HG02642 (cell line): ENCODE data around the gene VCL.
"Not testable (repeated sequence)": the region's sequence is repeated elsewhere in the genome, so short reads cannot be mapped to it uniquely, and the experiment has no call there.

Source experiments
- ATAC-seq: cut with Tn5 transposase; IDR thresholded peaks from one replicate; pipeline ENCODE4 v1.9.1; 2021; ENCODE audit warnings: mild to moderate bottlenecking; ENCODE audit not compliant: unreplicated experiment, poor library complexity

VCL gene

DNA sequence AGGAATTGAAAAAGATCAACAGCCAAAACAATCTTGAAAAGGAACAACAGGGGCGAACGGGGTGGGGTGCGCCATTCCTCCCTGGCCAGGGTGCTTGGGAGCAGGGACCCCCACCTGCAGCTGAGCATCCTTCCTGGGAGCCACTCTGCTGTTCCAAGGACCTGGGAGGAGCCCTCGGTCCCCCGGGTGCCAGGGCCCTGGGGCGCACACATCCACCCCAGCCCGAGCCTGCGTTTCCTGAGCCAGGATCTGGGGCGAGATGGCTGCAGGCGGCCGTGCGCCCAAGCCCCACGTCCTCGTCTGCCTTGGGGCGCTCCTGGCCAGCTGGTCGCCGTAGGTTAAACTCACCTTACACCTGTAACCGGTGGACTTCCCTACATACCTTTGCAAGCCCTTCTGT lies 142.1 kb downstream of the VCL start:
- ATAC-seq: no peak

DNA sequence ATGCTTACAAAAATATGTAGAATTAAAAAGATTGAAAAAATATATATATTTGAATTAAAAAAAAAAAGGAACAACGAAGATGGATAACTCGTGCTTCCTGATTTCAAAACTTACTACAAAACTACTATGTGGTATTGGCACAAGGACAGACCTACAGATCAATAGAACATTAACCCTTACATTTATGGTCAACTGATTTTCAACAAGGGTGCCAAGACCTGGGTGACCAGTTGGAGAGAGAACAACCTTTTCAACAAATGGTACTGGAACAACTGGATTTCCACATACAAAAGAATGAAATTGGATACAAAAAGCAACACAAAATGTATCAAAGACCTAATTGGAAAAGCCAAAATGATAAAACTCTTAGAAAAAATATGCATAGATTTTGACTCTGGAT lies 142.6 kb downstream of the VCL start:
- ATAC-seq: no peak

DNA sequence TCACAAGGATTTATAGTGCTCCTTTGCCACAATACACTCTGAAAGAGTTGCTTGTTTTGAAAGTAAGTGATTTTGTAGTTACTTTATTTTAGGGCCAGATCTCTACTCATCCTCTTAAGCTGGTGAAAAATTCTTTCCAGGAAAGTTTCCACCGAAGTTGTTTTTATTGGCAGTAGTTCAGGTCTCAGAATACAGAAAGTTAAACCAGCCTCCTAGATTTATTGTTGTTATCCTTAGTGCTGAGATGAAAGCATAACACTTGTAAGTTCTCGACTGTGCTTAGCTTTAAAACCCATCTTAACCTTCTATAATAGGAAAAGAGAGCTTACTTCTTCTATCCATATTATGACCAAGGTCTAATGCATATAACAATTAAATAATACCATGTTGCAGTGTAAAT lies 147.2 kb downstream of the VCL start:
- no peak for ATAC-seq

DNA sequence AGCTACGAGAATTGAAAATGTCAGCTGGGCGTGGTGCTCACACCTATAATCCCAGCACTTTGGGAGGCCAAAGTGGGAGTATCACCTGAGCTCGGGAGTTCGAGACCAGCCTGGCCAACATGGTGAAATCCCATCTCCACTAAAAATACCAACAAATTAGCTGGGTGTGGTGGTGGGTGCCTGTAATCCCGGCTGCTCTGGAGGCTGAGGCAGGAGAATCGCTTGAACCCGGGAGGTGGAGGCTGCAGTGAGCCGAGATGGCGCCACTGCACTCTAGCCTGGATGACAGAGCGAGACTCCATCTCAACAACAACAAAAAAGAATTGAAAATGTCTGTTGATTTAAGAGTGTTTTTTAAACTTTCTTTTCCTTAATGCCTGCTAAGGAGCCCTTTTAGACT lies 149.1 kb downstream of the VCL start:
- ATAC-seq: not testable (repeated sequence)

DNA sequence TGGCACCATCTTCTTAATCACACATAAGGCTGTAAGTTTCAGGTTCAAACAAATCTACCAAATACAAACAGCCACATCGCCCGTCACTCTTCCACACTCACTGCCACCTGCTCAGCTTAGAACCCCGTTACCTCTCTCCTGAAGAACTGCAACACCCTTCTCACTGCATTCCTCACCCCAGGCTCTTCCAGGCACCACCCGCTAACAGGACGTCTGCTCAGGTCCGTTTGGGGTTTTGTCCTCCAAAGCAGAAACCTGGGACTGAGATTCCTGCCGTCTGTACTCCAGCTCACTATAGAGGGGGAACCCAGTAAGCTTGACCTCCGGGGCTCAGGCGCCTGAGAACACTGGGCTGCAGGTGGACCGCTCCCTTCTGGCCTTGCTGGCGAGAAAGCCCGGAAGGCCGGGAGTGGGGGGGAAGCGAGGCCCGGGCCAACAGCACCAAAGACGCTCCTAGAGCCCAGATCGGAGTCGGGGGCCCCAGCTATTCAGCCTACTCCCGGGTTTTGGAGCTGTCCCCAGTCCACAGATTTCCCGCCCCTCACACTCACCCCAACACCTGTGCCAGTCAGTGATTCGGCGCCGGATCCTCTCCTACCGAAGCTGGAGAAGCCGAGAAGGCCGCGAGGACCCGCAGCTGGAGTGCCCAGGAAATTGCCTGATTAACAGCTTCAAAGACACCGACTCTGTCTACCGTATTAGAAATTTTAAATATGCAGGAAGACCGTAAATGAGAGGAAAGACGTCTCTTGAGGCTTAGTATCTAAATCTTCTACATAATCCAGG lies 152.5 kb downstream of the VCL start, which contains the start of gene AP3M1:
Gene AP3M1, minus strand, starts transcription at position 625 of the 786 bp plus-strand sequence. CDS start 12,449 bp downstream, outside the sequence.
- ATAC-seq: peak; percentile 41

DNA sequence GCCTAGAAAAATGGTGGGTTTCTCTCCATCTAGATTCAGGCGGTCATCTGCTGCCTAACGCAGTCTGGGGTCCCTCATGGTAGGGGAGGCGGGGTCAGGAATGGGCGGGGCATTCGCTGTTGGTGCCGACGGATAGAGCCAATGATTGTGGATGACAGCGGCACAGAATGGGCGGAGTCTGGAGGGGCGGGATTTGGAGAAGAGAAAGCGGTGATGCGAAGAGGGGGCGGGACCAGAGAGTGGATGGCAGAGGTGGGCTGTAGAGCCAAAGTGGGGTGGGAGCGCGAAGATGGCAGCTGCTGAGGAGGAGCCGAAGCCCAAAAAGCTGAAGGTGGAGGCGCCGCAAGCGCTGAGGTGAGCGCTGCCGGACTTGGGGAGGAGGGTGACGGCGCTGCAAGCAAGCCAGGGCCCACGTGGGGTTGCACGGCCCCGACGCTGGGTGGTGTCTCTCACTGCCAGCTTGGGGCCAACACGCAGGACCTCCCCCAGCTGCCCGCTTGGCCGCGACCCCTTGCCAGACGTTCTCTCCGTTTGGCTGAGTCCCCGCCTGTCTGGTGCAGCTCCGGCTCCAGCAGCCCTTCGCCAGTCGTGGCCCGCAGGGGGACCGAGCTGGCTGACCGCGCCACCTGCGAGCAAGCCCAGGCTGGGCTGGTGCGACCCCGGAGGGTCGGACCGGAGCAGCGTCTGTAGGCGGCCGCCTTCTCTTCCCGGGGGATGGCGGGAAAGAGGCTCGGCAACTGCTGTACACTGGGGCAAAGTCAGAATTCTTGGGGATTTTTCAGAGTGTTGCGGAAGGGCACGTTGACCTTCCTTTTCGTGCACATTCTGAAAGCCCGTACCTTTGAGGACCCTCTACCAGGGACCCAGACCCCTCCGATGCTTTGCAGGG lies 153.3 kb downstream of the VCL start, which contains the start of gene ADK:
Gene ADK, plus strand, starts transcription at position 232 of the 889 bp plus-strand sequence. Its CDS starts 58 bp downstream, at position 290.
- peak; percentile 85 for ATAC-seq

DNA sequence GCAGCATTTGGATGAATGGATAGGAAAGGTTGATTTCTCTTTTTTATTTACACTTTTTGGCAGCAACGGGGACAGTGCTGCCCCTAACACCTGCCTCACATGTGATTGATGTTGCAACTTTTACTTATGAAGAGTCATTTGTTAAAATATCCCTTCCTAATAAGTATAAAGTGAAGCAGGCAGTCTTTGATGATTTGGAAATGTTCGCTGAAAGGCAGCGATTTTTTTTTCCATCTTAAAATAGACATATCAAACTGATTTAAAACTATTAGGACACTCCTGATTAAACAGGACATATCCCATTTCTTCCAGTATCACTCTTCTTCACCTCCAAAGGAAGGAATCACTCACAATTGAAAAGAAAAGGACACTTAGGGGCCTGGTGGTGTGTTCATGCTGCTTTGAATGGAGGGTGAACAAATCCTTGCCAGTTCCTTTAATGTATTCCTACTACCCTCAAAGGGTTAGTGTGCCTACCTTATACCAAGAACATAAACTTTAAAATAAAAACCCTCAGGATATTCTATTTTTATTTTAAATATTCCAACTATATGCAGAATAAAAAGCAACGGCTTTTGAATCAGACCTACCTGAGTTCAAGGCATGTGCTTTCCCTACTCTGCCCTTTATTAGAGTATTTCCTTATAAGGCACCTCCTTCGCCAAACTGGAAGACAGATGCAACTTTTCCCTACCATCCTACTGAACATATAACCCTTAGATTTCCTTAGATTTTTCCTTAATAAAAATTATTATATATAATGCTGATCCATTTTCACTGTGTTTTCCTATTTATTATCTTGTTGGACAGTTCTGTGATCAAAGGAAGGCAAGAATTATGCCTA lies 154.2 kb downstream of the VCL start:
- ATAC-seq: no peak

DNA sequence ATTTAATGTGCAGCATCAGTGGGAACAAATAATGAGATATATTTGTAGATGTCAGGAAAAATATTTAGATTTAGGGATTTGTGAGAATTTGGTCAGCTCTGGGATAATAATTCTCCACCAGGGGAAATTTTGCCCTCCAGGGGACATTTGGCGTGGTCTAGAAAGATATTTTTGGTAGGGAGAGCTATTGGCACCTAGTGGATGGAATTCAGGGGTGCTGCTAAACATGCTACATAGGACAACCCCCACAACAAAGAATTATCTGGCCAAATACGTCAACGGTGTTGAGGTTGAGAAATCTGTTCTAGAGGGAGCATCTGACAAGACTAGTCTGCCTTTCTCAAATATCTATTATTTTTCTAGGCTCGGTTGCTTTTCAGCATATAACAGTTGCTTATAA lies 155.2 kb downstream of the VCL start:
- ATAC-seq: no peak

DNA sequence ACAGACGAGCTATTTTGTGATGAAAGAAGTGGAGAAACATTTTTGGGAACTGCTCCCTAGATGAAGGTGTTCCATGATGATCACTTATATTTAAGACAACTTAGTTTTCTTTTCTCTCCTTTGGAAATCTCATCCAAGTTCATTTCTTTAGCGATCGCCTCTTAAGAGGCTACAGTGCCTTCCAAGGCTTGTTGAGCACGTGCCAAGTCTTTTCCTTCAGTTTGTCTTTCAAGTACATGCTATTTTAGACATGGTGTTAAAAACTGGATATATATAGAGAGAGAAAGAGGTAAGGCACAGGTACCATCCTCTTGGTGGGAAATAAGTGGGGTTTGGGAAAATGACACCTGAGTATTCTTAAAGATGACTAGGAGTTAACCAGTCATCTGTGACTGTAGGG lies 155.8 kb downstream of the VCL start:
- no peak for ATAC-seq

DNA sequence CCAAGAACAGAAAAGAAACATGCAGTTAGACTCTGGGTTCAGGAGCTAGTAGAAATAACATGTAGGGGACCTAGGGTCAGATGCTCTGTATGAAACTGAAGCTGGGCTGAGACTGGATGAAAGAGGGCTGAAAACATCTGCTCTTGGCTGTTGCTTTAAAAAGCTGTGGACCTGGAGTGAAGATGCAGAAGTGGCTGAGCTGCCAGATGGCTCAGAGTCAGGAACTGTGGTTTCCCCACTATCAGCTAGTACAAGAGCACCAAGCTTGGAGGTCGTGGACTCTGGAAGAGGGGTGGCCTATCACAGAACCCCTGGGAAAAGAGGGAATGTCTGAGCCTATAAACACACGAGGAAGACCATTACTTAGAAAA lies 159.0 kb downstream of the VCL start:
- peak; percentile 77 for ATAC-seq

DNA sequence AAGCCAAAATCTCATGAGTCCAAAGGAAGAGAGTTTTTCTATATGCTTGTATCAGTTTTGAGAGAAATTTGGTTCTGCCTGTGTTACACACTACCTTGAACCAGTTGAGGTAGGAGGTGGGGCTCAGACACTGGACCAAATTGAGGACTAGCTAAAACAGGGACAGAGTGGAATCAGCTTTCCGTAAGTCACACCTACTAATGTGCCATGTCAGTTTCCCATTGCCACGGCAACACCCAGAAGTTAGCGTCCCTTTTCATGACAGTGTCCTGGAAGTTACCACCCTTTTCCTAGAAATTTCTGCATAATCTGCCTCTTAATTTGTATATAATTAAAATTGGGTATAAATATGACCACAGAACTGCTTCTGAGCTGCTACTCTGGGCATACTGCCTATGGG lies 162.1 kb downstream of the VCL start:
- ATAC-seq: no peak

DNA sequence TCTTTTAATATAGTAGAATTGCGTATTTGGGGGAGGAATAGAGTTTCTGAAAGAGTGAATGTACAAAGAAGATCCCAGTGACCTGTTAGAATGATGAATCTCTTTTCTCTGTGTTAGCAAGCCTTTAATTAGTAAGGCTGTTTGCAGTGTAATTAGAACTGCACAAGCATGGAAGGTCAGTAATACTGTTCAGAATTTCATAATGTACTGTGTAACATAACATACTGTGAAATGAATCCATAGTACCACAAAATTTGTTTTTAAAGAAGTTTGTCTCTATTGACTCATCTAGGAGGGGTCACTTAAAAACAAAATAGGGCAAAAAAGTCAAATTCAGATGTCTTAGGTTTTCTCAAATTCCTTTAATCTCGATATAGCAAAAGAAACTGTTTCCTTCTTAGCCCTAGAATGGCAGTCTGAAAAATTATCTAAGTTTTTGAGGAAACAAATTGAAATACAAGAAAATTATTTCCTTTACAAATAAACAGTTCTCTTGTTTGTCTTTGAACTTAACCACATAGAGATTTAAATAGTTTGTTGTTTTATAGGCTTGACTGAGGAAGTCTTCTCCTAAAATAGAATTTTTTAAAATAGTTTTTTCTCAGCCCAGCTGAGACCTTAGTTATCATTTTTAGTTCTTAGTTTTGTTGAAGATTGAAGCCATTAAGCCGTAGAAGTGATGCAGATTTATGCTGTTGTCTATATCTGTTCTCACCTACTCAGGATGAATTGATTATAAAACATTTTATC lies 165.6 kb downstream of the VCL start:
- no peak for ATAC-seq

DNA sequence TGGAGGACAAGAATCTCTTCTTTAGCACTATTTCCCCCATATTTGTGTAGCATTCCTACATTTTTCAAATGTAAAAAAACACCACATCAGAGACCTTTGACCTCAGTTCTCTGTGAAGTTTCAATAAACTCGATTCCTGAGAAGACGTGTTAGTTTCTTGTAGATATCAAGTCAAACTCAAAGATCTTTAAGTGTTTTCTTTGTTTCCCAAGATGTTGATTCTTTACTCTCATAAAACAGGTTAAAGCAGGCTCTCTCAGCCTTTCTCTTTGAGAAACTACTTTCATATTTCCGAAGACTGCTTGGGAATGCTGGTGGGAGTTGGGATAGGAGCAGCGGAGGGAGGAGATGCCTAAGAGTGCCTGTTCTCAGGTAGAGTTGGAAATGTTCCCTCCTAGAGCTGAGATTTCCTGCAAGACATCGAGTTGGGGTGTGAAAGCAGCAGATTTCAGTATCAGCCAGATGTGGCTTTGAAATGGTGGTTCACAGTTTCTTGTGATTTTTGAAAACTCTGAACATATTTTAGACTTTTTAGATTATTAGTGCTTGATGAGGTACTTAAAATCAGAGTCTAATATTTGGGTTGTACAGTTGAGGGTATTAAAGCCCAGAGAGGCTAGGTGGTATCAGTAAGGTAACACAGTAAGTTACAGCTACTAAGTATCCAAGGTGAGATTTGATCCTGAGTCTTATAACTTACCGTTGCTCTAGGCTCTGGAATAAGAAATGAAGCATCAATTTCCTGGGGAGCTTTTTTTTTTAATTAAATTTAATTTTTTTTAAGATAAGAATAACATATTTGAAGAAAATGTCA lies 167.0 kb downstream of the VCL start:
- ATAC-seq: no peak

DNA sequence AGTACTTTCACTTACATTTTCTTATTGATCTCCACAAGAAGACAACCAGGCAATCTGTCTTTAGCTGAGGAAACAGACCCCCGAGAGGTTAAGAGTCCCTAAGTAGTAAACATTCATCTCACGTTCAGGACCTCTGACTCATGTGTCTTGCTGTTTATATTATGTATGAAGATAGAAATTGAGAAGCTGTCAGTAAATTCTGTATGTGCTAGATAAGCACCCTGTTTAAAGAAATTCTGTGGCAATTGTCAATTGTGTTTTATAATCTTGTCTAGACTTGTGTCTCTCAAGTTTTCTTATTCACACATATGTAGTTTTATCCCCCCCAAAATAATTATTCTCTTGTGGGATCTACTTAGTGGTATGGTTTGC lies 167.6 kb downstream of the VCL start:
- ATAC-seq: no peak

DNA sequence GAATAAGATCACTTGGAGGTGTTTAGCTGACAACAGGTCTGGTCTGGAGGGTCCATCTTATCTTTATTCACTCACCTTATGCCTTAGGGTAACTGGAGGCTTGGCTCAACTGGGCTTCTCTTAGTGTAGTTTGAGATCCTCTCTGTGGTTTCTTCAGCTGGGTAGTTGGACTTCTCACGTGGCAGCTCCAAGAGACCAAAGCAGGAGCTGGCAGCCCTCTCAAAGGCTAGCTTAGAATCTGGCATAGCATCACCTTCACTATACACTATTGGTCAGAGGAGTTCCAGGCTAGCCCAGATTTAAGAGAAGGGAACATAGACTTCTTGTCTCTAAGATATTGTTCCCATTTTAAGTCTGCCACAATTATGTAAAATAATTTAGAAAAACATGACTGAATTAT lies 169.5 kb downstream of the VCL start:
- no peak for ATAC-seq
